ENCODE results near the gene C4BPA. TPM values are rescaled to one million over a fixed set of nuclear protein-coding genes. Genes with fewer than 3 reads are reported as not detected.

C4BPA gene
- polyA plus RNA-seq, 4 donors, result 0.07 to 2.4 (median 0.22) TPM; not detected in 1

DNA sequence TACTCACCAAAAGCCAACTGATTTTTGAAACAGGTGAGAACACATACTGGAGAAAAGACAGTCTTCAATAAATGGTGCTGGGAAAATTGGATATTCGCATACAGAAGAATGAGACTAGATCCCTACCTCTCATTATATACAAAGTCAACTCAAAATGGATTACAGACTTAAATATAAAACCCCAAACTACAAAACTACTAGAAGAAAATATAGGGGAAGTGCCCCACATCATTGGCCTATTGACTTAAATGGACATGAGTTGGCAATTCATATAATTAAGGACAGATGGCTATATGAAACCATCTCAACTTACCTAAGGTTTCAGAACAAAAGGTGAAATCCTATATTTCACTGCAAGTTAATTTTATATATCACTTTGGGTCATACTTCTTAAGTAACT, 60.1 kb downstream of the C4BPA start:
- DNase-seq (no peak), FAIRE-seq (no peak)
- H3K27ac ChIP-seq (ENCODE audit: low read depth in 1 of 3, low read length in 2 of 3), result no peak overlapping the region
- no peaks in the 10 kb centered on the region for H3K27me3 ChIP-seq (ENCODE audit: control insufficient read depth in 3 of 3, insufficient read depth in 3 of 3, low read length in 3 of 3)
- no peaks in the 10 kb centered on the region for H3K36me3 ChIP-seq (ENCODE audit: control insufficient read depth in 3 of 3, insufficient read depth in 2 of 3, low read depth in 1 of 3, low read length in 3 of 3)
- no peaks in the 10 kb centered on the region for H3K9me3 ChIP-seq (ENCODE audit: control insufficient read depth in 2 of 2, insufficient read depth in 1 of 2, low read depth in 1 of 2, low read length in 1 of 2)
- no peaks in the 10 kb centered on the region for H3K4me1 ChIP-seq (ENCODE audit: control insufficient read depth in 3 of 3, insufficient read depth in 2 of 3, low read depth in 1 of 3, low read length in 2 of 3)
- 95 to 100% (median 98%) methylated on average over 1 of the region's 1 CpG for WGBS, 3 donors
- H3K4me3 ChIP-seq (ENCODE audit: low read depth in 1 of 3, low read length in 3 of 3), result no peak overlapping the region

DNA sequence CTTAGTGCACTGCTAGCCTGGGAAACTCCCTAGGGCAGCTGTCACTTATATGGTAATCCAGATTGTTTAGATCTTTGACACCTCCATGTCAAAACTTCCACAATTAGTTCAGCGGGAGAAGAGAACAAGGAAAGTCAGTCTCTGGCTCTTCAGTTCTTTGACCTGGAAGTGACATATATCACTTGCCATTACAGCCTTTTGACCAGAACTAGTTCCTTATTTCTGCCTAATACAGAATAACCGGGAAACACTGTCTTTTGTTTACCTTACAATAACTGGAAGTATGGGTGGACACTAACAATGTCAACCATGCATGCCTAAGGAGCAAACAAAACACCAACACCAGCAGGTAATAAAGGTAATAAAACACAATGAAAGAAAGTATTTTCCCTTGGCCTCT, 68.3 kb downstream of the C4BPA start:
- no peak overlapping the region for H3K27ac ChIP-seq (ENCODE audit: low read depth in 1 of 3, low read length in 2 of 3)
- no peaks in the 10 kb centered on the region for H3K9me3 ChIP-seq (ENCODE audit: control insufficient read depth in 2 of 2, insufficient read depth in 1 of 2, low read depth in 1 of 2, low read length in 1 of 2)
- H3K36me3 ChIP-seq (ENCODE audit: control insufficient read depth in 3 of 3, insufficient read depth in 2 of 3, low read depth in 1 of 3, low read length in 3 of 3), result no peaks in the 10 kb centered on the region
- DNase-seq (peak; percentile 5 to 19), FAIRE-seq (no peak)
- no peak overlapping the region for H3K4me3 ChIP-seq (ENCODE audit: low read depth in 1 of 3, low read length in 3 of 3)
- no peaks in the 10 kb centered on the region for H3K27me3 ChIP-seq (ENCODE audit: control insufficient read depth in 3 of 3, insufficient read depth in 3 of 3, low read length in 3 of 3)
- WGBS, 3 donors, result 66 to 77% (median 76%) methylated on average over 2 of the region's 2 CpGs
- no peaks in the 10 kb centered on the region for H3K4me1 ChIP-seq (ENCODE audit: control insufficient read depth in 3 of 3, insufficient read depth in 2 of 3, low read depth in 1 of 3, low read length in 2 of 3)

DNA sequence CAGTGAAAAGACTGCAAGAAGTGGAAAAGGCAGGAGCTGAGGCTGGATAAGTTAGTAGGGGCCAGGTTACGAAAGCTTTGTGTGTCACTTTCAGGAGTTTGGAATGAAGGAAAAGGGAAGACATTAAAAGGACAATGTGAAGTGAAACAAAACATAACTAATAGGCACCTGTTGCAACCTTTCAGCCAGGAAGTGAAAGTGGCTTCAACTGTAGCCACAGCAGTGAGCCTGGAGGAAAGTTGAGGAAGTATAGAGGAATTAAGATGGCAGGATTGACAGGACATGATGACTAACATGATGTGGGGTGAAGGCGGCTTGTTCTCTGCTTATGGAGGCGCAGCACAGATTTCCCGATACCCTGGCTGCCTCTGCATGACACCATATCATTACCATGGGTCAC, 68.9 kb downstream of the C4BPA start:
- DNase-seq, result peak in 1 of 2 donors; percentile 17
- H3K9me3 ChIP-seq (ENCODE audit: control insufficient read depth in 2 of 2, insufficient read depth in 1 of 2, low read depth in 1 of 2, low read length in 1 of 2), result no peaks in the 10 kb centered on the region
- H3K27ac ChIP-seq (ENCODE audit: low read depth in 1 of 3, low read length in 2 of 3), result no peak overlapping the region
- H3K27me3 ChIP-seq (ENCODE audit: control insufficient read depth in 3 of 3, insufficient read depth in 3 of 3, low read length in 3 of 3), result peaks cover 0 to 3% (median 0%) of the 10 kb centered on the region in 3 donors
- no peaks in the 10 kb centered on the region for H3K4me1 ChIP-seq (ENCODE audit: control insufficient read depth in 3 of 3, insufficient read depth in 2 of 3, low read depth in 1 of 3, low read length in 2 of 3)
- H3K36me3 ChIP-seq (ENCODE audit: control insufficient read depth in 3 of 3, insufficient read depth in 2 of 3, low read depth in 1 of 3, low read length in 3 of 3), result no peaks in the 10 kb centered on the region
- H3K4me3 ChIP-seq (ENCODE audit: low read depth in 1 of 3, low read length in 3 of 3), result no peak overlapping the region
- FAIRE-seq, result no peak
- WGBS, 3 donors, result 90 to 100% (median 98%) methylated on average over 4 of the region's 4 CpGs

DNA sequence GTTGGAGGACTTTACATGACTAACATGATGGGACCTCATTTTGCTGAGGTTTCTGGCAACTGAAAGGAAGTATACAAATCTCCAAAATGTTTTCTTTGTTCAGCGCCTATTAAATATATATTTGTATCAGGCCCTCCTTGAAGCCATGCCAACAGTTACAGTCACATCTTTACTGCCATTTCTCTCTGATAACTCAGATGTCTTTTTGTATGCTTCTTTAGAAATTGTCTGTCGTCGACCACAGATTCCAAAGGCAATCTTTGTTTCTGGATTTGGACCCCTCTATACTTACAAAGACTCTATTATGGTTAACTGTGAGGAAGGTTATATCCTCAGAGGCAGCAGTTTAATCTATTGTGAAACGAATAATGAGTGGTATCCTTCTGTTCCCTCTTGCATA, 69.4 kb downstream of the C4BPA start:
- DNase-seq (no peak), FAIRE-seq (no peak)
- H3K9me3 ChIP-seq (ENCODE audit: control insufficient read depth in 2 of 2, insufficient read depth in 1 of 2, low read depth in 1 of 2, low read length in 1 of 2), result no peaks in the 10 kb centered on the region
- H3K27ac ChIP-seq (ENCODE audit: low read depth in 1 of 3, low read length in 2 of 3), result no peak overlapping the region
- no peaks in the 10 kb centered on the region for H3K36me3 ChIP-seq (ENCODE audit: control insufficient read depth in 3 of 3, insufficient read depth in 2 of 3, low read depth in 1 of 3, low read length in 3 of 3)
- H3K4me1 ChIP-seq (ENCODE audit: control insufficient read depth in 3 of 3, insufficient read depth in 2 of 3, low read depth in 1 of 3, low read length in 2 of 3), result no peaks in the 10 kb centered on the region
- H3K27me3 ChIP-seq (ENCODE audit: control insufficient read depth in 3 of 3, insufficient read depth in 3 of 3, low read length in 3 of 3), result peaks cover 0 to 3% (median 0%) of the 10 kb centered on the region in 3 donors
- H3K4me3 ChIP-seq (ENCODE audit: low read depth in 1 of 3, low read length in 3 of 3), result no peak overlapping the region
- 89 to 94% (median 93%) methylated on average over 4 of the region's 4 CpGs for WGBS, 3 donors

- Histone ChIP-seq H3K27ac (ENCODE audit: low read depth in 1 of 3, low read length in 2 of 3) (no peak overlapping the region), H3K36me3 (ENCODE audit: control insufficient read depth in 3 of 3, insufficient read depth in 2 of 3, low read depth in 1 of 3, low read length in 3 of 3) (no peaks in the 10 kb centered on the region), H3K4me1 (ENCODE audit: control insufficient read depth in 3 of 3, insufficient read depth in 2 of 3, low read depth in 1 of 3, low read length in 2 of 3) (no peaks in the 10 kb centered on the region), H3K27me3 (ENCODE audit: control insufficient read depth in 3 of 3, insufficient read depth in 3 of 3, low read length in 3 of 3) (peaks cover 0 to 3% (median 0%) of the 10 kb centered on the region in 3 donors), H3K4me3 (ENCODE audit: low read depth in 1 of 3, low read length in 3 of 3) (no peak overlapping the region), H3K9me3 (ENCODE audit: control insufficient read depth in 2 of 2, insufficient read depth in 1 of 2, low read depth in 1 of 2, low read length in 1 of 2) (no peaks in the 10 kb centered on the region)
- WGBS, 3 donors, result 87 to 92% (median 89%) methylated on average over 4 of the region's 4 CpGs
- no peak for DNase-seq
- FAIRE-seq, result no peak
These were observed 70.9 kb downstream of the C4BPA start for GRCh38 chr1:207174913-207175312.

GRCh38 chr1:207179036-207179435, 75.0 kb downstream of the C4BPA start:
- H3K4me3 ChIP-seq (ENCODE audit: low read depth in 1 of 3, low read length in 3 of 3), result no peak overlapping the region
- H3K4me1 ChIP-seq (ENCODE audit: control insufficient read depth in 3 of 3, insufficient read depth in 2 of 3, low read depth in 1 of 3, low read length in 2 of 3), result no peaks in the 10 kb centered on the region
- H3K9me3 ChIP-seq (ENCODE audit: control insufficient read depth in 2 of 2, insufficient read depth in 1 of 2, low read depth in 1 of 2, low read length in 1 of 2), result no peaks in the 10 kb centered on the region
- DNase-seq, result no peak
- H3K36me3 ChIP-seq (ENCODE audit: control insufficient read depth in 3 of 3, insufficient read depth in 2 of 3, low read depth in 1 of 3, low read length in 3 of 3), result no peaks in the 10 kb centered on the region
- no peak overlapping the region for H3K27ac ChIP-seq (ENCODE audit: low read depth in 1 of 3, low read length in 2 of 3)
- WGBS, 3 donors, result 74 to 82% (median 77%) methylated on average over 2 of the region's 2 CpGs
- H3K27me3 ChIP-seq (ENCODE audit: control insufficient read depth in 3 of 3, insufficient read depth in 3 of 3, low read length in 3 of 3), result peaks cover 0 to 5% (median 0%) of the 10 kb centered on the region in 3 donors
- FAIRE-seq, result no peak

- Histone ChIP-seq H3K4me1 (ENCODE audit: control insufficient read depth in 3 of 3, insufficient read depth in 2 of 3, low read depth in 1 of 3, low read length in 2 of 3) (no peaks in the 10 kb centered on the region), H3K36me3 (ENCODE audit: control insufficient read depth in 3 of 3, insufficient read depth in 2 of 3, low read depth in 1 of 3, low read length in 3 of 3) (no peaks in the 10 kb centered on the region), H3K4me3 (ENCODE audit: low read depth in 1 of 3, low read length in 3 of 3) (no peak overlapping the region), H3K27me3 (ENCODE audit: control insufficient read depth in 3 of 3, insufficient read depth in 3 of 3, low read length in 3 of 3) (peaks cover 0 to 5% (median 0%) of the 10 kb centered on the region in 3 donors), H3K27ac (ENCODE audit: low read depth in 1 of 3, low read length in 2 of 3) (no peak overlapping the region), H3K9me3 (ENCODE audit: control insufficient read depth in 2 of 2, insufficient read depth in 1 of 2, low read depth in 1 of 2, low read length in 1 of 2) (no peaks in the 10 kb centered on the region)
- DNase-seq (peak; percentile 17 to 30), FAIRE-seq (no peak)
These were observed 77.8 kb downstream of the C4BPA start for GRCh38 chr1:207181847-207182246.

- H3K9me3 ChIP-seq (ENCODE audit: control insufficient read depth in 2 of 2, insufficient read depth in 1 of 2, low read depth in 1 of 2, low read length in 1 of 2), result peaks cover 0 to 4% of the 10 kb centered on the region in 2 donors
- no peaks in the 10 kb centered on the region for H3K4me1 ChIP-seq (ENCODE audit: control insufficient read depth in 3 of 3, insufficient read depth in 2 of 3, low read depth in 1 of 3, low read length in 2 of 3)
- H3K4me3 ChIP-seq (ENCODE audit: low read depth in 1 of 3, low read length in 3 of 3), result no peak overlapping the region
- no peak overlapping the region for H3K27ac ChIP-seq (ENCODE audit: low read depth in 1 of 3, low read length in 2 of 3)
- no peaks in the 10 kb centered on the region for H3K36me3 ChIP-seq (ENCODE audit: control insufficient read depth in 3 of 3, insufficient read depth in 2 of 3, low read depth in 1 of 3, low read length in 3 of 3)
- no peak for FAIRE-seq
- no peak for DNase-seq
- 85 to 96% (median 91%) methylated on average over 1 of the region's 1 CpG for WGBS, 3 donors
- H3K27me3 ChIP-seq (ENCODE audit: control insufficient read depth in 3 of 3, insufficient read depth in 3 of 3, low read length in 3 of 3), result peaks cover 0 to 2% (median 0%) of the 10 kb centered on the region in 3 donors
These were observed 82.5 kb downstream of the C4BPA start for GRCh38 chr1:207186503-207186902.

DNA sequence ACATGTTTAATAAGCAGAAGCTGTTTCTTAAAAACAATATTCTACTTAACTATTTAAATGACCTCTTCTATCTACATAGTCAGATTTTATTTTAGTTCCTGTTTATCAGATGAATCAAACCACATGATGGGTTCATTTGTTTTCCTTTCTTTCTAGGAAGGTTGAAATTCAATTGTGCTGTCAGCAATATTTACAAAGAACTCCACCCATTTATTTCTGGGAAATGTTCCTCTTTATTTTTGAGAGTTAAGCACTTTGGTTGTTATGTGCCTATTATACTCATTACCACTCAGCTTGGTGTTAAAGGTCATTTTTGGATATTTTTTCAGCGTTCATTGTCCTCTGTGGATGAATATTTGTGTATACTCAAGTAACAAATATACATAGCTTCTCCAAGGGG, 84.9 kb downstream of the C4BPA start:
- H3K36me3 ChIP-seq (ENCODE audit: control insufficient read depth in 3 of 3, insufficient read depth in 2 of 3, low read depth in 1 of 3, low read length in 3 of 3), result no peaks in the 10 kb centered on the region
- H3K4me3 ChIP-seq (ENCODE audit: low read depth in 1 of 3, low read length in 3 of 3), result no peak overlapping the region
- H3K27ac ChIP-seq (ENCODE audit: low read depth in 1 of 3, low read length in 2 of 3), result peak overlapping the region in 1 of 3 donors; percentile 39
- 24 to 31% (median 28%) methylated on average over 1 of the region's 1 CpG for WGBS, 3 donors
- peaks cover 0 to 4% of the 10 kb centered on the region in 2 donors for H3K9me3 ChIP-seq (ENCODE audit: control insufficient read depth in 2 of 2, insufficient read depth in 1 of 2, low read depth in 1 of 2, low read length in 1 of 2)
- DNase-seq, result no peak
- FAIRE-seq, result no peak
- no peaks in the 10 kb centered on the region for H3K27me3 ChIP-seq (ENCODE audit: control insufficient read depth in 3 of 3, insufficient read depth in 3 of 3, low read length in 3 of 3)
- H3K4me1 ChIP-seq (ENCODE audit: control insufficient read depth in 3 of 3, insufficient read depth in 2 of 3, low read depth in 1 of 3, low read length in 2 of 3), result no peaks in the 10 kb centered on the region
